Kidney epithelial cell (primary cell): ENCODE results near the gene ATXN7L1. TPM values are rescaled to one million over a fixed set of nuclear protein-coding genes. Genes with fewer than 3 reads are reported as not detected.

Experiments used
- DNase-seq: peaks from one replicate; pipeline ENCODE4 v3.0.0-alpha.2; 2010; ENCODE audit warnings: low read depth
- H3K27me3 ChIP-seq: 2 replicates; pipeline ENCODE4 v1.6.0; 2011; ENCODE audit warnings: low read length; ENCODE audit not compliant: control insufficient read depth, insufficient read depth
- H3K36me3 ChIP-seq: 2 replicates; pipeline ENCODE4 v1.5.1; 2011; ENCODE audit warnings: low read length; ENCODE audit not compliant: control insufficient read depth, insufficient read depth
- H3K4me3 ChIP-seq: 2 replicates; pipeline ENCODE4 v1.5.1; 2011; ENCODE audit warnings: low read depth, mild to moderate bottlenecking, control low read depth, low read length
- CTCF ChIP-seq: IDR thresholded peaks from 2 replicates; pipeline ENCODE4 v1.5.1; 2011; ENCODE audit warnings: mild to moderate bottlenecking, moderate library complexity, low read length, control low read depth, inconsistent platforms; ENCODE audit not compliant: insufficient read depth, poor library complexity, severe bottlenecking
- total RNA-seq: library from RNA; depleted of rRNA; stranded (reverse); fragments of >200 nt; gene quantifications from 2 replicates; pipeline ENCODE4 v1.2.3, GENCODE V29; 2015

Gene ATXN7L1
- total RNA-seq, 1 donor from 2014 or later: 2.4 TPM

GRCh38 chr7:105748701-105749100, 127.7 kb downstream of the ATXN7L1 start:
- Histone ChIP-seq H3K27me3 (no peaks in the 10 kb centered on the region), H3K4me3 (no peak overlapping the region), H3K36me3 (no peaks in the 10 kb centered on the region)
- no peak for TF ChIP-seq CTCF
- DNase-seq: no peak

GRCh38 chr7:105745681-105746330, 130.6 kb downstream of the ATXN7L1 start:
- no peaks in the 10 kb centered on the region for H3K36me3 ChIP-seq
- H3K27me3 ChIP-seq: no peaks in the 10 kb centered on the region
- TF ChIP-seq CTCF: no peak
- DNase-seq: no peak
- H3K4me3 ChIP-seq: no peak overlapping the region

GRCh38 chr7:105744258-105744657, 132.1 kb downstream of the ATXN7L1 start:
- H3K27me3 ChIP-seq: no peaks in the 10 kb centered on the region
- DNase-seq: no peak
- TF ChIP-seq CTCF: no peak
- no peak overlapping the region for H3K4me3 ChIP-seq
- no peaks in the 10 kb centered on the region for H3K36me3 ChIP-seq

GRCh38 chr7:105743351-105744090, 132.9 kb downstream of the ATXN7L1 start:
- Histone ChIP-seq H3K36me3 (no peaks in the 10 kb centered on the region), H3K4me3 (no peak overlapping the region), H3K27me3 (no peaks in the 10 kb centered on the region)
- no peak for TF ChIP-seq CTCF
- no peak for DNase-seq

GRCh38 chr7:105742787-105743186, 133.6 kb downstream of the ATXN7L1 start:
- no peak overlapping the region for H3K4me3 ChIP-seq
- no peaks in the 10 kb centered on the region for H3K27me3 ChIP-seq
- no peak for TF ChIP-seq CTCF
- no peaks in the 10 kb centered on the region for H3K36me3 ChIP-seq
- DNase-seq: no peak
